ENCODE results near the gene KRT78. TPM values are rescaled to one million over a fixed set of nuclear protein-coding genes. Genes with fewer than 3 reads are reported as not detected.

Gene KRT78
- polyA plus RNA-seq, 1 experiment, result not detected

GRCh38 chr12:52817003-52817698 lies 31.6 kb downstream of the KRT78 start:
- Histone ChIP-seq H3K27me3 (ENCODE audit: control insufficient read depth, insufficient read depth, low read length) (peaks cover 16% of the 10 kb centered on the region), H3K4me3 (ENCODE audit: low read depth, low read length) (no peak overlapping the region), H3K36me3 (ENCODE audit: control insufficient read depth, insufficient read depth, low read length) (no peaks in the 10 kb centered on the region)
- CTCF ChIA-PET, result no interaction called here
- POLR2A ChIA-PET, result no interaction called here
- TF ChIP-seq CTCF (IDR thresholded peaks at IDR 0.05; ENCODE audit: insufficient read depth, low read depth, low read length), result no peak
- DNase-seq (ENCODE audit: low read depth), result no peak

GRCh38 chr12:52815676-52816588 lies 32.9 kb downstream of the KRT78 start:
- no peak for TF ChIP-seq CTCF (IDR thresholded peaks at IDR 0.05; ENCODE audit: insufficient read depth, low read depth, low read length)
- H3K36me3 ChIP-seq (ENCODE audit: control insufficient read depth, insufficient read depth, low read length), result no peaks in the 10 kb centered on the region
- POLR2A ChIA-PET, result no interaction called here
- no peak overlapping the region for H3K4me3 ChIP-seq (ENCODE audit: low read depth, low read length)
- H3K27me3 ChIP-seq (ENCODE audit: control insufficient read depth, insufficient read depth, low read length), result peaks cover 17% of the 10 kb centered on the region
- no peak for DNase-seq (ENCODE audit: low read depth)
- CTCF ChIA-PET, result interaction anchor here (1.3 kb wide), 1 partner anchor 50 kb away, joined by 4 read pairs; no protein-coding TSS in a partner anchor

- CTCF ChIA-PET, result interaction anchor here (1.3 kb wide), 1 partner anchor 51 kb away, joined by 4 read pairs; no protein-coding TSS in a partner anchor
Observed at GRCh38 chr12:52815161-52815560, 33.6 kb downstream of the KRT78 start.

GRCh38 chr12:52814710-52815155 lies 34.1 kb downstream of the KRT78 start:
- POLR2A ChIA-PET, result interaction anchor here (0.6 kb wide), 1 partner anchor 246 kb away, joined by 3 read pairs; no protein-coding TSS in a partner anchor
- H3K27me3 ChIP-seq (ENCODE audit: control insufficient read depth, insufficient read depth, low read length), result peaks cover 18% of the 10 kb centered on the region
- no peak overlapping the region for H3K4me3 ChIP-seq (ENCODE audit: low read depth, low read length)
- CTCF ChIA-PET, result interaction anchor here (1.3 to 1.5 kb wide), 2 partner anchors 51 to 442 kb away, joined by 4 read pairs; no protein-coding TSS in a partner anchor
- no peak for DNase-seq (ENCODE audit: low read depth)
- no peak for TF ChIP-seq CTCF (IDR thresholded peaks at IDR 0.05; ENCODE audit: insufficient read depth, low read depth, low read length)
- no peaks in the 10 kb centered on the region for H3K36me3 ChIP-seq (ENCODE audit: control insufficient read depth, insufficient read depth, low read length)

More at GRCh38 chr12:52815161-52815560, 33.6 kb downstream of the KRT78 start:
- H3K4me3 ChIP-seq (ENCODE audit: low read depth, low read length), result no peak overlapping the region
- H3K27me3 ChIP-seq (ENCODE audit: control insufficient read depth, insufficient read depth, low read length), result peaks cover 18% of the 10 kb centered on the region
- H3K36me3 ChIP-seq (ENCODE audit: control insufficient read depth, insufficient read depth, low read length), result no peaks in the 10 kb centered on the region
- TF ChIP-seq CTCF (IDR thresholded peaks at IDR 0.05; ENCODE audit: insufficient read depth, low read depth, low read length), result no peak
- POLR2A ChIA-PET, result no interaction called here
- DNase-seq (ENCODE audit: low read depth), result no peak

Measured in BJ (cell line).